ENCODE results near the gene NIPA2. TPM values are rescaled to one million over a fixed set of nuclear protein-coding genes. Genes with fewer than 3 reads are reported as not detected.
A peak's percentile ranks its signal among the peaks of the same experiment; 100 is the strongest.

Gene NIPA2
- total RNA-seq, 1 donor from 2014 or later, result 103 TPM

DNA sequence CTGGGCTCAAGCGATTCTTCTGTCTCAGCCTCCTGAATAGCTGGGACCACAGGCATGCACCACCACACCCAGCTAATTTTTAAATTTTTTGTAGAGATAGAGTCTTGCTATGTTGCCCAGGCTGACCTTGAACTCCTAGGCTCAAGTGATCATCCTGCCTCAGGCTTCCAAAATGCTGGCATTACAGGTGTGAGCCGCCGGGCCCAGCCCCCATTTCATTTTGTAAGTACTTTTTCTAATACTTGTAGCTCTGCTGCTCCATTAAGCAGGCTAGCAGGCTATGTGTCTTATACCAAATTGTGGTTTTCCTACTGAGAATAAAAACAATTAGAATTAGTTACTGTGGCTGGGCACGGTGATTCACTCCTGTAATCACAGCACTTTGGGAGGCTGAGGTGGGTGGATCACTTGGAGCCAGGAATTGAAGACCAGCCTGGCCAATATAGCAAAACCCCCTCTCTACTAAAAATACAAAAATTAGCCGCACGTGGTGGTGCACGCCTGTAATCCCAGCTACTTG, 29.6 kb upstream of the NIPA2 start:
- H3K36me3 Mint-ChIP-seq (ENCODE audit: low read depth, unreplicated experiment), result peaks cover 3% of the 10 kb centered on the region
- peaks cover 3% of the 10 kb centered on the region for H3K79me2 ChIP-seq (ENCODE audit: insufficient read depth, low read length)
- H3K36me3 ChIP-seq (ENCODE audit: insufficient read depth, low read length), result no peaks in the 10 kb centered on the region
- no peak overlapping the region for H3K4me3 Mint-ChIP-seq (ENCODE audit: unreplicated experiment)
- no peaks in the 10 kb centered on the region for H3K4me1 ChIP-seq (ENCODE audit: insufficient read depth, low read length)
- H3K27ac ChIP-seq (ENCODE audit: low read depth, low read length), result no peak overlapping the region
- peaks cover 4% of the 10 kb centered on the region for H4K20me1 ChIP-seq (ENCODE audit: insufficient read depth, low read length)
- no peaks in the 10 kb centered on the region for H3K27me3 ChIP-seq (ENCODE audit: insufficient read depth, low read length)
- no peaks in the 10 kb centered on the region for H3K9me3 Mint-ChIP-seq (ENCODE audit: unreplicated experiment)
- H3K4me2 ChIP-seq (ENCODE audit: low read length), result no peak overlapping the region
- H2AFZ ChIP-seq (ENCODE audit: low read depth, low read length), result no peak overlapping the region
- H3K9ac ChIP-seq (ENCODE audit: low read length), result no peak overlapping the region
- H3K27ac Mint-ChIP-seq (ENCODE audit: unreplicated experiment), result no peak overlapping the region
- H3K9me3 ChIP-seq (ENCODE audit: insufficient read depth, low read depth, low read length), result no peaks in the 10 kb centered on the region
- H3K4me3 ChIP-seq (ENCODE audit: insufficient read depth, low read depth, low read length), result no peak overlapping the region
- TF ChIP-seq, protein P1, sequence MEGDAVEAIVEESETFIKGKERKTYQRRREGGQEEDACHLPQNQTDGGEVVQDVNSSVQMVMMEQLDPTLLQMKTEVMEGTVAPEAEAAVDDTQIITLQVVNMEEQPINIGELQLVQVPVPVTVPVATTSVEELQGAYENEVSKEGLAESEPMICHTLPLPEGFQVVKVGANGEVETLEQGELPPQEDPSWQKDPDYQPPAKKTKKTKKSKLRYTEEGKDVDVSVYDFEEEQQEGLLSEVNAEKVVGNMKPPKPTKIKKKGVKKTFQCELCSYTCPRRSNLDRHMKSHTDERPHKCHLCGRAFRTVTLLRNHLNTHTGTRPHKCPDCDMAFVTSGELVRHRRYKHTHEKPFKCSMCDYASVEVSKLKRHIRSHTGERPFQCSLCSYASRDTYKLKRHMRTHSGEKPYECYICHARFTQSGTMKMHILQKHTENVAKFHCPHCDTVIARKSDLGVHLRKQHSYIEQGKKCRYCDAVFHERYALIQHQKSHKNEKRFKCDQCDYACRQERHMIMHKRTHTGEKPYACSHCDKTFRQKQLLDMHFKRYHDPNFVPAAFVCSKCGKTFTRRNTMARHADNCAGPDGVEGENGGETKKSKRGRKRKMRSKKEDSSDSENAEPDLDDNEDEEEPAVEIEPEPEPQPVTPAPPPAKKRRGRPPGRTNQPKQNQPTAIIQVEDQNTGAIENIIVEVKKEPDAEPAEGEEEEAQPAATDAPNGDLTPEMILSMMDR (IDR thresholded peaks at IDR 0.05; ENCODE audit: insufficient read depth, low read depth, low read length), result no peak
- no peak for TF ChIP-seq EZH2 (IDR thresholded peaks at IDR 0.05; ENCODE audit: insufficient read depth, low read length)
- H3K27me3 Mint-ChIP-seq (ENCODE audit: low read depth, unreplicated experiment), result no peaks in the 10 kb centered on the region
- peak; percentile 58 for DNase-seq (ENCODE audit: low read depth)
- no peak for FAIRE-seq
- peaks cover 2% of the 10 kb centered on the region for H3K4me1 Mint-ChIP-seq (ENCODE audit: low read depth, unreplicated experiment)

DNA sequence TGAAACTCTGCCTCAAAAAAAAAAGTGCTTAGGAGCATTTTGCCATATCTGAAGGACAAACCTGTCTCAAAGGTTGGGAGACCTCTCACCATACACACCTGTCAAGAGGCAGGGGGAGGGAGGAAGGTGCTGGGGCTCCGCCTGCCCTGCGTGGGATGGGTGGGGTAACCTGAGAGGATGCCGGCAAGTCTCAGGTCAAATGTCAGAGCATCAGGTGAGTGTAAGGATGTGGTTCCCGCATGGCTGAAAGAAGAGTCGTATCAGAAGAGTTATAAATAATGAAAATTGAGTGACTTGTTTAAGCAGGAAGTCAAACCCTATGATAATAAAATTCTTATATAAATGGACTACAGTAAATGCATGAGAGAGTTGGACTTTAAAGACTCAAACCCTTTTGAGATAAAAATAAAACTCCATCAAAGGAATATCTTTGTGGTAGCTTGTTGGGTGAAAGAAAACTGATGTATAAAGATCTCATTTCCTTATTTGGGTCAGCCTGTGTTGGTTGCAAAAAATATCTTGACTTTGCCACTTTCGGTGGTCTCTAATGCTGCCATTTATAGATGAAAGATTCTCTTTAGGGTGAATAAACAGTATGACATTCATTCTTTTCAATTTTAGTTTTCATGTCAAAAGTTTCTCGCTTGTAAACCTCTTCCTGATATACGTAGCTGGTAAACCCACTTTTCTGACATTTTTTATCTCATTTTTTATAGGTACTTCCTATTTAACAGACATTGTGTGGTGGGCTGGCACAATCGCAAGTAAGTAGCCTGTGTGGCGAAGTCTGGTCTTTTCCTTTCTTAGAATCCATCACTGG, 28.2 kb upstream of the NIPA2 start:
- H3K27me3 Mint-ChIP-seq (ENCODE audit: low read depth, unreplicated experiment), result no peaks in the 10 kb centered on the region
- DNase-seq (ENCODE audit: low read depth) (no peak), FAIRE-seq (no peak)
- H3K9me3 Mint-ChIP-seq (ENCODE audit: unreplicated experiment), result no peaks in the 10 kb centered on the region
- H3K4me3 ChIP-seq (ENCODE audit: insufficient read depth, low read depth, low read length), result no peak overlapping the region
- H3K4me1 Mint-ChIP-seq (ENCODE audit: low read depth, unreplicated experiment), result peaks cover 2% of the 10 kb centered on the region
- no peaks in the 10 kb centered on the region for H3K27me3 ChIP-seq (ENCODE audit: insufficient read depth, low read length)
- H3K4me1 ChIP-seq (ENCODE audit: insufficient read depth, low read length), result no peaks in the 10 kb centered on the region
- TF ChIP-seq EZH2 (IDR thresholded peaks at IDR 0.05; ENCODE audit: insufficient read depth, low read length), result no peak
- TF ChIP-seq, protein P1 (IDR thresholded peaks at IDR 0.05; ENCODE audit: insufficient read depth, low read depth, low read length), result no peak
- H3K4me3 Mint-ChIP-seq (ENCODE audit: unreplicated experiment), result no peak overlapping the region
- no peak overlapping the region for H3K27ac Mint-ChIP-seq (ENCODE audit: unreplicated experiment)
- H2AFZ ChIP-seq (ENCODE audit: low read depth, low read length), result no peak overlapping the region
- no peak overlapping the region for H3K4me2 ChIP-seq (ENCODE audit: low read length)
- peaks cover 3% of the 10 kb centered on the region for H3K79me2 ChIP-seq (ENCODE audit: insufficient read depth, low read length)
- no peak overlapping the region for H3K9ac ChIP-seq (ENCODE audit: low read length)
- H3K27ac ChIP-seq (ENCODE audit: low read depth, low read length), result no peak overlapping the region
- peaks cover 3% of the 10 kb centered on the region for H3K36me3 Mint-ChIP-seq (ENCODE audit: low read depth, unreplicated experiment)
- no peaks in the 10 kb centered on the region for H4K20me1 ChIP-seq (ENCODE audit: insufficient read depth, low read length)
- H3K9me3 ChIP-seq (ENCODE audit: insufficient read depth, low read depth, low read length), result no peaks in the 10 kb centered on the region
- H3K36me3 ChIP-seq (ENCODE audit: insufficient read depth, low read length), result no peaks in the 10 kb centered on the region

DNA sequence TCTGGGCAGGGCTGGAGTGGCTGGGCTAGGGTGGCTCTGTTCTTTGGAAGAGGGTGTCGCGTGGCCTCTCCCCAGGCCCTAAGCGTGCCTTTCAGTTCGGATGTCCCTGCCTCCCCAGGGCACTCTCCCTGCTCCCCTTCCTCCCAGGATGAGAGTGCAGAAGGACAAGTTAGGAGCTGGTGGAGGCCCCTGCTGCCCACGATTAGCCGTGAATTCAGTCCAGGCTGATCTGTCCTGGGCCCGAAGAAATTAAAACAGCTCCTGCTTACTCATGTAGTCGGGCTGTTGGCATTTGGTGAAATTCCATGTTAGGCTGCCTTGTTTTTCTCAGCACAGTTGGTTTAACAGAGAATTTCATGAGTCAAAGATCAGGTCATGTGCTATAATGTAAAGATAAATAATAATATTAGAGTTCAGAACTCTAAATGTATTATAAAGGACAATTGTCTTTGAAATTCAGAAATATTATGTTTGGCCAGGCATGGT, 27.6 kb upstream of the NIPA2 start:
- H3K4me3 Mint-ChIP-seq (ENCODE audit: unreplicated experiment), result no peak overlapping the region
- Histone ChIP-seq H3K9ac (ENCODE audit: low read length) (no peak overlapping the region), H2AFZ (ENCODE audit: low read depth, low read length) (no peak overlapping the region), H3K27ac (ENCODE audit: low read depth, low read length) (no peak overlapping the region), H3K4me1 (ENCODE audit: insufficient read depth, low read length) (no peaks in the 10 kb centered on the region), H3K36me3 (ENCODE audit: insufficient read depth, low read length) (no peaks in the 10 kb centered on the region), H3K79me2 (ENCODE audit: insufficient read depth, low read length) (peaks cover 3% of the 10 kb centered on the region), H3K4me2 (ENCODE audit: low read length) (no peak overlapping the region), H3K9me3 (ENCODE audit: insufficient read depth, low read depth, low read length) (no peaks in the 10 kb centered on the region), H4K20me1 (ENCODE audit: insufficient read depth, low read length) (no peaks in the 10 kb centered on the region), H3K4me3 (ENCODE audit: insufficient read depth, low read depth, low read length) (no peak overlapping the region), H3K27me3 (ENCODE audit: insufficient read depth, low read length) (no peaks in the 10 kb centered on the region)
- TF ChIP-seq, protein P1 (IDR thresholded peaks at IDR 0.05; ENCODE audit: insufficient read depth, low read depth, low read length), result no peak
- TF ChIP-seq EZH2 (IDR thresholded peaks at IDR 0.05; ENCODE audit: insufficient read depth, low read length), result no peak
- H3K27ac Mint-ChIP-seq (ENCODE audit: unreplicated experiment), result no peak overlapping the region
- H3K9me3 Mint-ChIP-seq (ENCODE audit: unreplicated experiment), result no peaks in the 10 kb centered on the region
- H3K27me3 Mint-ChIP-seq (ENCODE audit: low read depth, unreplicated experiment), result no peaks in the 10 kb centered on the region
- FAIRE-seq (no peak), DNase-seq (ENCODE audit: low read depth) (no peak)
- H3K36me3 Mint-ChIP-seq (ENCODE audit: low read depth, unreplicated experiment), result peaks cover 3% of the 10 kb centered on the region
- H3K4me1 Mint-ChIP-seq (ENCODE audit: low read depth, unreplicated experiment), result peaks cover 2% of the 10 kb centered on the region

Data from astrocyte (in vitro differentiated cells and primary cell).